Suprapubic skin (tissue), 4 donors: Measurements from ENCODE around the gene AQR. TPM values are rescaled to one million over a fixed set of nuclear protein-coding genes. Genes with fewer than 3 reads are reported as not detected.

Experiments used
- DNase-seq, 2 donors: peaks; one replicate each; pipeline ENCODE4 v3.0.0-alpha.2; 2019; ENCODE audit warnings: low spot score in 2 of 2
- H3K27ac ChIP-seq: fragments of 200-600 bp; sonication (generic); one replicate; pipeline ENCODE4 v1.5.1; 2019
- H3K27me3 ChIP-seq: fragments of 200-600 bp; sonication (generic); one replicate; pipeline ENCODE4 v1.5.1; 2019
- H3K36me3 ChIP-seq: fragments of 200-600 bp; sonication (generic); one replicate; pipeline ENCODE4 v1.5.1; 2019
- H3K4me1 ChIP-seq: fragments of 200-600 bp; sonication (generic); one replicate; pipeline ENCODE4 v1.5.1; 2019
- H3K4me3 ChIP-seq: fragments of 200-600 bp; sonication (generic); one replicate; pipeline ENCODE4 v1.5.1; 2019; ENCODE audit warnings: mild to moderate bottlenecking
- H3K9me3 ChIP-seq: fragments of 200-600 bp; sonication (generic); one replicate; pipeline ENCODE4 v1.5.1; 2019
- CTCF ChIP-seq, 2 donors: fragments of 200-600 bp in 1 of 2; fragments of 450-650 bp in 1 of 2; sonication (generic) in 1 of 2; IDR thresholded peaks; one replicate each; pipeline ENCODE4 v1.5.1; 2016 to 2019; ENCODE audit warnings: antibody characterized with exemption in 2 of 2, mild to moderate bottlenecking in 1 of 2, moderate library complexity in 1 of 2
- EP300 ChIP-seq: sonication (generic); formaldehyde crosslinking; IDR thresholded peaks from one replicate; pipeline ENCODE4 v1.6.1; 2017; ENCODE audit warnings: antibody characterized with exemption
- POLR2A ChIP-seq, 2 donors: fragments of 450-650 bp; IDR thresholded peaks; one replicate each; pipeline ENCODE4 v1.6.1; 2017; ENCODE audit warnings: antibody characterized with exemption in 2 of 2, mild to moderate bottlenecking in 2 of 2, moderate library complexity in 2 of 2
- POLR2AphosphoS5 ChIP-seq, 3 donors: sonication (generic); formaldehyde crosslinking; IDR thresholded peaks; one replicate each; pipeline ENCODE4 v1.6.1; 2017; ENCODE audit warnings: antibody characterized with exemption in 3 of 3
- WGBS: methylation state at CpG from one replicate; pipeline ENCODE4 v1.1.5; 2018; 5-methylcytosine and 5-hydroxymethylcytosine counted together
- total RNA-seq, 4 donors: library from RNA; depleted of rRNA; stranded (reverse); fragments of >200 nt; gene quantifications; one replicate each; pipeline ENCODE4 v1.1.0, GENCODE V29; 2016

AQR gene
- total RNA-seq = 10 to 100 TPM; 21.8 to 41.1 (median 25.7) TPM

- no peaks in the 10 kb centered on the region for H3K27me3 ChIP-seq
Measured at GRCh38 chr15:34969340-34970097, at the start of gene AQR. Gene AQR, minus strand, starts transcription at chr15:34969742. Its CDS starts 129 bp downstream, at chr15:34969613.

GRCh38 chr15:35014241-35014640 lies 44.7 kb upstream of the AQR start:
- no peaks in the 10 kb centered on the region for H3K4me1 ChIP-seq
- TF ChIP-seq POLR2AphosphoS5 (IDR thresholded peaks at IDR 0.05) (no peak), EP300 (no peak), POLR2A (IDR thresholded peaks at IDR 0.05) (no peak), CTCF (IDR thresholded peaks at IDR 0.05) (no peak)
- no peaks in the 10 kb centered on the region for H3K27me3 ChIP-seq
- H3K4me3 ChIP-seq = no peak overlapping the region
- no peak overlapping the region for H3K27ac ChIP-seq
- H3K36me3 ChIP-seq = no peaks in the 10 kb centered on the region
- DNase-seq = no peak
- H3K9me3 ChIP-seq = no peaks in the 10 kb centered on the region

More at GRCh38 chr15:34969340-34970097, at the start of gene AQR:
- DNase-seq = peak; percentile 97
- H3K4me3 ChIP-seq = peak within 1 kb of the TSS; percentile 98
- no peaks in the 10 kb centered on the region for H3K36me3 ChIP-seq
- H3K4me1 ChIP-seq = peaks cover 37% of the 10 kb centered on the region
- H3K27ac ChIP-seq = peak within 1 kb of the TSS; percentile 89
- TF ChIP-seq POLR2AphosphoS5 (IDR thresholded peaks at IDR 0.05) = peak in 1 of 3 donors; percentile 86
- TF ChIP-seq POLR2A (IDR thresholded peaks at IDR 0.05) = peak; percentile 64 to 71
- TF ChIP-seq CTCF (IDR thresholded peaks at IDR 0.05) = peak; percentile 63 to 97
- TF ChIP-seq EP300 = no peak
- H3K9me3 ChIP-seq = no peaks in the 10 kb centered on the region
- under 1% methylated on average over 32 of the region's 44 CpGs for WGBS

- TF ChIP-seq CTCF (IDR thresholded peaks at IDR 0.05) (no peak), POLR2A (IDR thresholded peaks at IDR 0.05) (no peak)
- Histone ChIP-seq H3K4me1 (no peaks in the 10 kb centered on the region), H3K4me3 (no peak overlapping the region), H3K36me3 (no peaks in the 10 kb centered on the region), H3K27me3 (no peaks in the 10 kb centered on the region), H3K27ac (no peak overlapping the region), H3K9me3 (no peaks in the 10 kb centered on the region)
- DNase-seq = no peak
- 76% methylated on average over 4 of the region's 4 CpGs for WGBS
Measured at GRCh38 chr15:35013370-35013769, 43.8 kb upstream of the AQR start.

- DNase-seq = no peak
- H3K9me3 ChIP-seq = no peaks in the 10 kb centered on the region
- H3K4me3 ChIP-seq = no peak overlapping the region
- WGBS = 97% methylated on average over 2 of the region's 2 CpGs
- H3K27me3 ChIP-seq = no peaks in the 10 kb centered on the region
- H3K36me3 ChIP-seq = no peaks in the 10 kb centered on the region
- no peaks in the 10 kb centered on the region for H3K4me1 ChIP-seq
- TF ChIP-seq POLR2AphosphoS5 (IDR thresholded peaks at IDR 0.05) = no peak
- no peak for TF ChIP-seq CTCF (IDR thresholded peaks at IDR 0.05)
- TF ChIP-seq POLR2A (IDR thresholded peaks at IDR 0.05) = no peak
- no peak for TF ChIP-seq EP300
- H3K27ac ChIP-seq = no peak overlapping the region
Measured at GRCh38 chr15:35007397-35007796, 37.9 kb upstream of the AQR start.

- H3K27ac ChIP-seq = no peak overlapping the region
- TF ChIP-seq EP300 = no peak
- TF ChIP-seq POLR2AphosphoS5 (IDR thresholded peaks at IDR 0.05) = no peak
- no peak for TF ChIP-seq POLR2A (IDR thresholded peaks at IDR 0.05)
- TF ChIP-seq CTCF (IDR thresholded peaks at IDR 0.05) = no peak
- DNase-seq = no peak
- H3K4me1 ChIP-seq = no peaks in the 10 kb centered on the region
- no peaks in the 10 kb centered on the region for H3K36me3 ChIP-seq
- no peaks in the 10 kb centered on the region for H3K9me3 ChIP-seq
- 97% methylated on average over 6 of the region's 6 CpGs for WGBS
- no peaks in the 10 kb centered on the region for H3K27me3 ChIP-seq
- no peak overlapping the region for H3K4me3 ChIP-seq
Measured at GRCh38 chr15:35005933-35006332, 36.4 kb upstream of the AQR start.
